HepG2 (cell line): ENCODE results near the gene SRCAP. TPM values are rescaled to one million over a fixed set of nuclear protein-coding genes. Genes with fewer than 3 reads are reported as not detected.
A peak's percentile ranks its signal among the peaks of the same experiment; 100 is the strongest.

Experiments used
- DNMT1 ChIP-seq: sonication (generic); formaldehyde crosslinking; IDR thresholded peaks from 2 replicates; pipeline ENCODE4 v1.5.1; 2020; ENCODE audit warnings: mild to moderate bottlenecking, missing genetic modification reagents
- GABPB1 ChIP-seq: IDR thresholded peaks from 2 replicates; pipeline ENCODE4 v1.6.1; 2016; ENCODE audit warnings: mild to moderate bottlenecking, missing genetic modification reagents, moderate library complexity, missing compliant biosample characterization
- KMT2A ChIP-seq: sonication (generic); formaldehyde crosslinking; IDR thresholded peaks from 2 replicates; pipeline ENCODE4 v1.4.0; 2020; ENCODE audit warnings: missing genetic modification reagents
- MIER3 ChIP-seq: IDR thresholded peaks from 2 replicates; pipeline ENCODE4 v1.6.1; 2016; ENCODE audit warnings: missing compliant biosample characterization, borderline replicate concordance
- STAT6 ChIP-seq: sonication (generic); formaldehyde crosslinking; IDR thresholded peaks from 2 replicates; pipeline ENCODE4 v1.4.0; 2020; ENCODE audit warnings: missing genetic modification reagents, mild to moderate bottlenecking, borderline replicate concordance
- TARDBP ChIP-seq: sonication (generic); formaldehyde crosslinking; IDR thresholded peaks from 2 replicates; pipeline ENCODE4 v1.8.0; 2022; ENCODE audit warnings: mild to moderate bottlenecking, missing genetic modification reagents
- ZBTB4 ChIP-seq: sonication (generic); formaldehyde crosslinking; IDR thresholded peaks from 2 replicates; pipeline ENCODE4 v1.4.0; 2020; ENCODE audit warnings: missing genetic modification reagents, mild to moderate bottlenecking, borderline replicate concordance
- ZMYM4 ChIP-seq: sonication (generic); formaldehyde crosslinking; IDR thresholded peaks from 2 replicates; pipeline ENCODE4 v1.8.1; 2023; ENCODE audit warnings: mild to moderate bottlenecking, missing genetic modification reagents
- ZNF143 ChIP-seq: sonication (generic); formaldehyde crosslinking; IDR thresholded peaks from 2 replicates; pipeline ENCODE4 v1.4.0; 2020; ENCODE audit warnings: missing genetic modification reagents
- ZNF512 ChIP-seq: sonication (generic); formaldehyde crosslinking; IDR thresholded peaks from 2 replicates; pipeline ENCODE4 v1.4.0; 2020; ENCODE audit warnings: mild to moderate bottlenecking, missing genetic modification reagents
- ZNF567 ChIP-seq: sonication (generic); formaldehyde crosslinking; IDR thresholded peaks from 2 replicates; pipeline ENCODE4 v1.8.1; 2023; ENCODE audit warnings: mild to moderate bottlenecking, missing genetic modification reagents, borderline replicate concordance
- ZNF891 ChIP-seq: sonication (generic); formaldehyde crosslinking; IDR thresholded peaks from 2 replicates; pipeline ENCODE4 v1.5.0; 2020; ENCODE audit warnings: mild to moderate bottlenecking, missing genetic modification reagents
- polyA plus RNA-seq, 8 experiments: library from polyadenylated mRNA; depleted of rRNA in 3 of 8; stranded (reverse) in 7 of 8; unstranded in 1 of 8; fragments of >200 nt; fragmentation: Illumina TruSeq in 4 of 8; extraction: Trizol in 4 of 8; gene quantifications; 2 replicates each; pipeline versions ENCODE4 v1.2.1 to v1.2.3, GENCODE V29; 2011 to 2016; ENCODE audit warnings: low read depth in 4 of 8, missing spikeins in 1 of 8, mixed read lengths in 1 of 8; ENCODE audit not compliant: insufficient read depth in 1 of 8
- total RNA-seq, 5 experiments: library from RNA; depleted of rRNA; stranded (reverse); fragments of >200 nt; fragmentation: Illumina TruSeq; extraction: Trizol; gene quantifications; 2 replicates each; pipeline ENCODE4 v1.2.3, GENCODE V29; 2016; ENCODE audit warnings: low read depth in 1 of 5
- TF ChIP-seq, protein P1 (sequence below): fragments of 450-650 bp; IDR thresholded peaks from 2 replicates; pipeline ENCODE4 v1.6.1; 2017
- TF ChIP-seq, protein P2 (sequence below): sonication (generic); formaldehyde crosslinking; IDR thresholded peaks from 2 replicates; pipeline ENCODE4 v1.4.0; 2020; ENCODE audit warnings: mild to moderate bottlenecking, low read depth, missing genetic modification reagents

The SRCAP gene
- total and polyA plus RNA-seq, 2 of the 13 experiments (the other 11 are each of a cell fraction or from before 2014, with no cell fraction given), result 4.9 to 9.0 TPM

GRCh38 chr16:30656974-30657865, 41.8 kb upstream of the SRCAP start (continued):
- TF ChIP-seq STAT6 (CRISPR knock-in tag), result peak; percentile 75; the same call in 1 of the 2 replicates
- TF ChIP-seq, protein P1, sequence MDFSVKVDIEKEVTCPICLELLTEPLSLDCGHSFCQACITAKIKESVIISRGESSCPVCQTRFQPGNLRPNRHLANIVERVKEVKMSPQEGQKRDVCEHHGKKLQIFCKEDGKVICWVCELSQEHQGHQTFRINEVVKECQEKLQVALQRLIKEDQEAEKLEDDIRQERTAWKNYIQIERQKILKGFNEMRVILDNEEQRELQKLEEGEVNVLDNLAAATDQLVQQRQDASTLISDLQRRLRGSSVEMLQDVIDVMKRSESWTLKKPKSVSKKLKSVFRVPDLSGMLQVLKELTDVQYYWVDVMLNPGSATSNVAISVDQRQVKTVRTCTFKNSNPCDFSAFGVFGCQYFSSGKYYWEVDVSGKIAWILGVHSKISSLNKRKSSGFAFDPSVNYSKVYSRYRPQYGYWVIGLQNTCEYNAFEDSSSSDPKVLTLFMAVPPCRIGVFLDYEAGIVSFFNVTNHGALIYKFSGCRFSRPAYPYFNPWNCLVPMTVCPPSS, result no peak
- no peak for TF ChIP-seq TARDBP (CRISPR knock-in tag)
- peak; percentile 8; the same call in 1 of the 2 replicates for TF ChIP-seq ZNF143 (CRISPR knock-in tag)
- TF ChIP-seq ZMYM4 (CRISPR knock-in tag), result no peak
- TF ChIP-seq ZNF891 (CRISPR knock-in tag), result peak; percentile 89; the same call in 1 of the 2 replicates
- TF ChIP-seq ZNF512 (CRISPR knock-in tag), result 0 out of 2 replicates have a peak, but pooled peaks have one; percentile 44
- no peak; the same call in 1 of the 2 replicates for TF ChIP-seq MIER3 (CRISPR knock-in tag)
- 0 out of 2 replicates have a peak, but pooled peaks have one; percentile 15 for TF ChIP-seq KMT2A (CRISPR knock-in tag)
- TF ChIP-seq GABPB1 (CRISPR knock-in tag), result no peak
- 0 out of 2 replicates have a peak, but pooled peaks have one; percentile 14 for TF ChIP-seq DNMT1 (CRISPR knock-in tag)
- TF ChIP-seq, protein P2, sequence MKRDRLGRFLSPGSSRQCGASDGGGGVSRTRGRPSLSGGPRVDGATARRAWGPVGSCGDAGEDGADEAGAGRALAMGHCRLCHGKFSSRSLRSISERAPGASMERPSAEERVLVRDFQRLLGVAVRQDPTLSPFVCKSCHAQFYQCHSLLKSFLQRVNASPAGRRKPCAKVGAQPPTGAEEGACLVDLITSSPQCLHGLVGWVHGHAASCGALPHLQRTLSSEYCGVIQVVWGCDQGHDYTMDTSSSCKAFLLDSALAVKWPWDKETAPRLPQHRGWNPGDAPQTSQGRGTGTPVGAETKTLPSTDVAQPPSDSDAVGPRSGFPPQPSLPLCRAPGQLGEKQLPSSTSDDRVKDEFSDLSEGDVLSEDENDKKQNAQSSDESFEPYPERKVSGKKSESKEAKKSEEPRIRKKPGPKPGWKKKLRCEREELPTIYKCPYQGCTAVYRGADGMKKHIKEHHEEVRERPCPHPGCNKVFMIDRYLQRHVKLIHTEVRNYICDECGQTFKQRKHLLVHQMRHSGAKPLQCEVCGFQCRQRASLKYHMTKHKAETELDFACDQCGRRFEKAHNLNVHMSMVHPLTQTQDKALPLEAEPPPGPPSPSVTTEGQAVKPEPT (CRISPR knock-in tag), result no peak
- TF ChIP-seq ZNF567 (CRISPR knock-in tag), result peak; percentile 98
- peak; percentile 37; the same call in 1 of the 2 replicates for TF ChIP-seq ZBTB4 (CRISPR knock-in tag)
